Ovary (tissue), 9 donors: ENCODE data around the gene ERI3. TPM values are rescaled to one million over a fixed set of nuclear protein-coding genes. Genes with fewer than 3 reads are reported as not detected.

Experiments used
- DNase-seq, 5 donors: peaks; one replicate each; pipeline ENCODE4 v3.0.0-alpha.2; 2019 to 2020
- H3K27ac ChIP-seq, 2 donors: fragments of 200-600 bp; one replicate each; pipeline versions ENCODE4 v1.5.1 to v1.8.0; 2019 to 2022
- H3K27me3 ChIP-seq: fragments of 200-600 bp; one replicate; pipeline ENCODE4 v1.8.0; 2022
- H3K36me3 ChIP-seq: fragments of 200-600 bp; sonication (generic); one replicate; pipeline ENCODE4 v1.5.1; 2019
- H3K4me1 ChIP-seq: one replicate; pipeline ENCODE4 v1.8.1; 2013; ENCODE audit warnings: mild to moderate bottlenecking, moderate library complexity; ENCODE audit not compliant: insufficient read depth
- H3K4me3 ChIP-seq: fragments of 200-600 bp; sonication (generic); one replicate; pipeline ENCODE4 v1.5.1; 2017
- H3K9me3 ChIP-seq, 2 donors: fragments of 200-600 bp in 1 of 2; sonication (generic) in 1 of 2; one replicate each; pipeline versions ENCODE4 v1.5.1 to v1.8.1; 2013 to 2019; ENCODE audit warnings: mild to moderate bottlenecking in 1 of 2, moderate library complexity in 1 of 2
- CTCF ChIP-seq, 3 donors: fragments of 450-650 bp in 2 of 3; fragments of 200-600 bp in 1 of 3; IDR thresholded peaks; one replicate each; pipeline versions ENCODE4 v1.5.1 to v1.8.0; 2016 to 2022; ENCODE audit warnings: antibody characterized with exemption in 3 of 3, mild to moderate bottlenecking in 1 of 3
- EP300 ChIP-seq: sonication (generic); formaldehyde crosslinking; IDR thresholded peaks from one replicate; pipeline ENCODE4 v1.6.1; 2017; ENCODE audit warnings: antibody characterized with exemption
- POLR2A ChIP-seq: fragments of 450-650 bp; IDR thresholded peaks from one replicate; pipeline ENCODE4 v1.6.1; 2017; ENCODE audit warnings: antibody characterized with exemption, mild to moderate bottlenecking, moderate library complexity
- WGBS, 3 donors: extraction: QIAGEN DNeasy Blood & Tissue Kit in 1 of 3; methylation state at CpG; one replicate each; pipeline versions ENCODE4 v1.1.5 to v1.1.7; 2013 to 2017; 5-methylcytosine and 5-hydroxymethylcytosine counted together
- intact Hi-C, 4 donors: fragments of 100-400 bp; cut with DNase I; formaldehyde crosslinking; loops; one replicate each; pipeline versions ENCODE4 v1.11.0 to v1.15.1; 2022 to 2023
- polyA plus RNA-seq, 2 donors: library from polyadenylated mRNA; stranded (reverse); fragments of 200-250 nt in 1 of 2; fragments of 350-450 nt in 1 of 2; fragmentation: Illumina TruSeq in 1 of 2; extraction: RNeasy Lipid Tissue Mini Kit (QIAGEN cat#74804) in 1 of 2; gene quantifications; one replicate each; pipeline ENCODE4 v1.2.3, GENCODE V29; 2013 to 2014
- total RNA-seq, 7 donors: library from RNA; depleted of rRNA in 2 of 7; stranded (reverse); fragments of >200 nt in 2 of 7; fragmentation: NEBNext Ultra II Directional in 3 of 7; extraction: Animal tissue kit (Norgen Biotek cat#: 25700) in 3 of 7; gene quantifications; one replicate each; pipeline versions ENCODE4 v1.1.0 to v1.2.4, GENCODE V29; 2016 to 2023
- donor health status: DM: no; HTN: no; CAD: no; lungs with moderate emphysema.
- donor health status: DM: no; HTN: no; CAD: no.
- donor health status: Bipolar disorder and iron deficiency.
- donor health status: DM: yes; HTN: yes; CAD: no.
- donor health status: DM: no; HTN: no; CAD: no.
- donor health status: DM: yes; HTN: yes; CAD: no.

Gene ERI3
- total and polyA plus RNA-seq, 9 donors: 35.4 to 67.0 (median 48.9) TPM

GRCh38 chr1:44237721-44238457, 117.2 kb downstream of the ERI3 start:
- H3K27ac ChIP-seq: no peak overlapping the region
- intact Hi-C loops: no loop called here
- no peaks in the 10 kb centered on the region for H3K9me3 ChIP-seq
- H3K4me3 ChIP-seq: peak overlapping the region; percentile 13
- DNase-seq: peak in 4 of 5 donors; percentile 43 to 66 (median 53)
- WGBS, 3 donors: 44 to 51% (median 51%) methylated on average over 31 to 33 of the region's 33 CpGs
- H3K36me3 ChIP-seq: no peaks in the 10 kb centered on the region
- TF ChIP-seq CTCF (IDR thresholded peaks at IDR 0.05) (peak in 2 of 3 donors; percentile 29 to 38), POLR2A (no peak)
- H3K4me1 ChIP-seq: peaks cover 1% of the 10 kb centered on the region
- H3K27me3 ChIP-seq: no peaks in the 10 kb centered on the region

DNA sequence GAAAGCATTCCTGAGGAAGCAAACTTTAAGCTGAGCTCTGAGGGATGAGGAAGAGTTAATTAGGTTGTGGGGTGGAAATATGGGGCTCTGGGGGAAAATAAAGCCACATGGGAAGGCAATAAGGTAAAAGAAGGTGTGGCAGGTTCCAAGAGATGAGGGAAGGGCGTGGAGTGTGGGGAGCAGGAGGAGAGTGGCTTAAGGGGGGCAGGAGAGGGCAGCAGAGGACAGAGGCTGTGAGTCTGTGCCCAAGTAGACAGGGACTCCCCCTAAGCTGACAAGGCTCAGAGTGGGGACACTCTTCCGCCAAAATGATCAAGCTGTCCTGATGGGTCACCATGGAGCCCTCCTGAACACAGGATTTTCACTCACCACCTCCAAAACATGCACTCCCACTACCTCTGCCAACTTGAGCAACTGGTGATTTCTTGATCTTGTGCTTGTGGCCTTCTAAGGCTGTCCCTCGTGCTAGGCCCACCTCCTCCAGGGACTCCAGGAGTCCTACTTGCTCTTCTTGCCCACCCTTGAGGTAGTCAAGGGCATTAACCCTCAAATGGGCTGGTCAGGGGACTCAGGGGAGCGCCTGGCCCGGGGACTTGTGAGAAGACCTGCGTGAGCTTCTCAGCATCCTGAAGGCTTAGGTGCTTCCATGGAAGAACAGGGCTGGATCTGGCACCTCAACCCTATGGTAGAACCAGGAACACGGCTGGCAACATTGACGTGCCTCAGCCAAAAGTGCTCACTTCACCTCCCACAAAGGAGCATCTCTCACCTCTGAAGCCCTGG, 118.4 kb downstream of the ERI3 start:
- DNase-seq: no peak
- Histone ChIP-seq H3K27me3 (no peaks in the 10 kb centered on the region), H3K9me3 (no peaks in the 10 kb centered on the region), H3K36me3 (no peaks in the 10 kb centered on the region), H3K4me3 (no peak overlapping the region), H3K27ac (no peak overlapping the region), H3K4me1 (peaks cover 1% of the 10 kb centered on the region)
- WGBS, 3 donors: 87 to 96% (median 91%) methylated on average over 8 of the region's 8 CpGs
- no peak for TF ChIP-seq POLR2A
- TF ChIP-seq EP300: no peak
- no peak for TF ChIP-seq CTCF (IDR thresholded peaks at IDR 0.05)
- intact Hi-C loops: no loop called here

DNA sequence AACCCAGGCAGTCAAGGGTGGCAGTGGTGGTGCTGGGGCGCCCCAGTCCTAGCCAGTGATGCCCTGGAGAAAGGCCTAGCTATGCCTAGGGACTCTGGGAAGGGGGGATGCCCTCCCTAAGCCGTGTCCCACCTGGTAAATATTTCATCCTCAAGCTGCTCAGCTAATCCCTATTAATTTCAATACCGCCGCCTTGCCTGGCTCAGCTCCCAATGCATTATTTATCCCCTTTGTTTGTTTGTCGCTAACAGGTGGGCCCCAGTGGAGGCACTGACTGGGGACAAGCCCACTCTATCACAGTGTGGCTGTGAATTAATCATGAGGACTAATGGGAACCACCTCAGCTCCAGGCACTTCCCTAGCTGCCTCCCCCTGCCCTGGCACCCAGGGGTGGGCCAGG, 119.2 kb downstream of the ERI3 start:
- intact Hi-C loops: no loop called here
- Histone ChIP-seq H3K9me3 (no peaks in the 10 kb centered on the region), H3K4me3 (no peak overlapping the region), H3K27me3 (no peaks in the 10 kb centered on the region), H3K36me3 (no peaks in the 10 kb centered on the region), H3K4me1 (peaks cover 1% of the 10 kb centered on the region), H3K27ac (no peak overlapping the region)
- no peak for DNase-seq
- 92 to 97% (median 96%) methylated on average over 5 of the region's 5 CpGs for WGBS, 3 donors
- TF ChIP-seq CTCF (IDR thresholded peaks at IDR 0.05) (no peak), EP300 (no peak), POLR2A (no peak)

DNA sequence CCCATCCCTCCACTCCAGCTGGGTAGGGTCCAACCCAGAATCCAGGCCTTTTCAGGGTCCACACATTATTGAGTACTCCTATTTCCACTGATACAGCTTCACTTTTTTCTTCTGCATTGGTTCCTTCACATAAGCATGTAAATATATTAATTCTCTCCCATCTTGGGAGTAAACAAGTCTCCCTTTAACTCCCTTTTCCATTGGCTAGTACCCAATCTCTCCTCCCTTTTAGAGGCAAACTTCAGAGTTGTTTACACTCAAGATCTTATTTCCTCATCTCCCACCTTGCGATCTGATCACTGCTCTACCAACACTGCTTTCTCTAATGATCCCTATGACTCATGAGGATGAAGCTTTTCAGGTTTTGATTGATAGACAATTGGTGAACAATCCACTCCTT, 121.5 kb downstream of the ERI3 start:
- 88 to 95% (median 90%) methylated on average over 1 of the region's 1 CpG for WGBS, 3 donors
- Histone ChIP-seq H3K4me3 (no peak overlapping the region), H3K9me3 (no peaks in the 10 kb centered on the region), H3K27me3 (no peaks in the 10 kb centered on the region), H3K4me1 (peaks cover 1% of the 10 kb centered on the region), H3K36me3 (no peaks in the 10 kb centered on the region), H3K27ac (no peak overlapping the region)
- intact Hi-C loops: no loop called here
- DNase-seq: no peak
- TF ChIP-seq CTCF (IDR thresholded peaks at IDR 0.05) (no peak), EP300 (no peak), POLR2A (no peak)
